Fibroblast of gingiva (primary cell): ENCODE measurements around the gene IGIP.
"Not testable (repeated sequence)": the region's sequence is repeated elsewhere in the genome, so short reads cannot be mapped to it uniquely, and the experiment has no call there.

ENCODE experiments used
- DNase-seq: peaks from one replicate; pipeline ENCODE4 v3.0.0-alpha.2; 2011; ENCODE audit warnings: low read depth

The IGIP gene

GRCh38 chr5:140141241-140141640, 15.5 kb downstream of the IGIP start:
- peak; percentile 89 for DNase-seq

DNA sequence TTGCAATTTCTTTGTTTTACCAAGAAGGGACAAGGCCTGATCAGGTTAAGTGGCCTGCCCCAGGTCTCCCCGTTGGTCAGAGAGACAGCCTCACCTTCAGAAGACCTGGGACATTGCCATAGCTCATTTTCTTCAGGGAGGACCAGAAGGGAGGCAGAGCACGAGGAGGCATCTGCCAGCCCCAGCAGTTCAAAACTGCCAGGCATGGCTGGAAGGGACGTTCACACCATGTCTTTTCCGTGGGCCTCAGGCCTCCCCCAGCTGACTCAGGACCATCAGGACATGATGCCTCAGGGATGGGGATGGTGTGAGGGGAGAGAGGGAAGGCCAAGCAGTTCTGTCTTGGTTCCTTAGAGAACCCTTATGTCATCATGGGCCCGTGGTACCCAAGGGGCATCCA, 16.5 kb downstream of the IGIP start:
- no peak for DNase-seq

DNA sequence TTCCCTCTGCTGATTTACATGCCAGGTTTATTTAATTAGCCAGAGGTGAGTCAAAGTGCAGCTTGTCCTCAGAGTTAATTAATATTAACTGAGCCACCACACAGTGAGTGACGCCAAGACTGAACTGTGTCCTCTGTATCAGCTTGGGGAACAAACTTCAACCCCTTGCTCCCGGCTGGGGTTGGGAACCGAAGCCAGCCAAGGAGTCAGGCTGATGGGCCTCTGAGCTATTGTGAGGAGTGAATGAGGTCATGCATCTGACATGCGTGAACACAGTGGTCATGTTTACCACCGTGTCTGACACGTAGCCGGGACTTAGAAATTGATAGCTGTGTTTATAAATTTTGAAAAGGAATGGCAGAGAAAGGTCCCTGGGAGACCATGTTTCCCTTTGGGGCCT, 17.1 kb downstream of the IGIP start:
- no peak for DNase-seq

DNA sequence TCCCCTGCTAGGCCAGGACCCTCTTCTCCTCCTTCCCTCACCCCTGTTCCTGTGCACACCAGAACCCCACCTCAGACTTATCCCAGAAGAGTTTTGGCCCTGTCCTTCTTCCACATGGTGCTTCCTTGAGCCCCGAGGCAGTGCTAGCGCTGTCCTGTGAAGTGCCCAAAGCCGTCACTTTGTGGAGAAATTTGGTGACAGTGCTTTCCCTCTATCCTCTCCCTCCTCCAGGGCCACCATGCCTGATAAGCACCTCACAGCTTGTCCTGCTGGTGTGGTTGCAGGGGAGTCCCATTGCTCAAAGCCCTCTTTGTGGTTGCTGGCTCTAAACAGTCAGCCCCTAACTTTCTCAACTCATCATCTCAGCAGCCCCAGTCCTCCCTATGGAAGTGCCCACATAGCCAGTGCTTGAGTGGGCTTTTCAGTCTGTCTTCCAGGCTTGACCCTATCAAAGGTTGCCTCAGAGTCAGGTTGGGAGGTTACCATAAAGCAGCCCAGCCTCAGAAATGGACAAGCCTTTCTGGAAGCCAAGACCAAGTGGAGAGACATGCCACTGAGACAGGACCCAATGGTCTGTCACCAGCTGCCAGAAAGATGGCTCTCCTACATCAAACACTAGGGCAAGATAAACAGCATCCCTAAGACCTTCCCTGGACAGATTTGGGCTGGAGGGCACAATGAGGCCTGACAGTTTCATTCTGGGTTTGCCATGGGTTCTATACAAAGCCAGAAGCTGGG, 18.0 kb downstream of the IGIP start:
- DNase-seq, result no peak

DNA sequence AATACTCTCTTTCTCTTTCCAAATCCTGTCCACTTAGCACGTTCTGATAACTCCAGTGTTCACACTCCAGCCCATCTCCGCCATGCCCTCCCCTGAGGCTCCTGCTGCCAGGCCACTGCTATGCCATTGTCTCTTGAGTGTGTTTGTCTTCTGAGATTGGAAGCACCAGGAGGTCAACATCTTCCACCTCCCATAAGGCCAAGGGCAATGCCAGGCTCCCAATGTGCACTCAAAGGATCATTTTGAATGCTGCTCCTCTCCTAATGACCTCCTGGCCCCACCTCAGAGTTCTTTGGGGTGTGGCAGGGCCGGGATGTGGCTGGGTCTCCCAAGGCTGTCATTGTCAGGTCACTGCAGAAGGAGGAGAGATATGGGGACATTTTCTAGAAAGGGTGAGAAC, 19.5 kb downstream of the IGIP start:
- DNase-seq, result no peak

DNA sequence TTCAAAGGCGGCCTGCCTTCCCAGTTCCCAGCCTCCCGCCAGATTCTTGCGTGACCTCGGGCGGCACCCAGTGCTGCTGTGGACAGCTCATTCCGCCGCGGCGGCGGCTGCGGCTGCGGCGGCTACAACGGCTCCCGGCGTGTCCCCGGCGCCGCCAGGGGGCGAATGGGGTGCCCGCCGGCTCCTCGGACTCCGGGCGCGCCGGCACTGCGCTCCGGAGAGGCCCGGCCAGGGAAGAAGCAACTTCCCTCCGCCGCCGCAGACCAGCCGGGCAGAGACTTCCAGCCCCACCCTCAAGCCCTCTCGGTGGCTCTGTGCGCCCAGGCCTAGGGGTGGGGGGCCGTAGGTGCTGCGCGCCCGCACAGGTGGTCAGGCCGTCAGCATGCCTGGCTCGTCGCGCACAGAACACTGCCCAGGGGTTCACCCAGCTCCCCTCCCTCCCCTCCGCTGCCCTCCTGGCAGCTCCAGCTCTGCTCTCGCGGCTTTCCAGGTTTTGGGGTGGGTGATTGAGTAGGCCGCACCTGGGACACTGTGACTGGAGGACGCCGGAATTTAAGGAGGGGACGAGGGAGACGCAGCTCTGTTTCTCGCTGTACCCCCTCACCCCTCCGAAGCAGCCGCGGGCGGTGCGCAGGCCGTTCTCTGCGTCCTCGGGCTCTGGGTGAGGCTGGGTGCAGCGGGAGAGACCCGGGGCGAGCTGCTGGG, 20.2 kb downstream of the IGIP start:
- peak; percentile 66 for DNase-seq

- no peak for DNase-seq
These were observed 20.7 kb downstream of the IGIP start for GRCh38 chr5:140146523-140146842.

DNA sequence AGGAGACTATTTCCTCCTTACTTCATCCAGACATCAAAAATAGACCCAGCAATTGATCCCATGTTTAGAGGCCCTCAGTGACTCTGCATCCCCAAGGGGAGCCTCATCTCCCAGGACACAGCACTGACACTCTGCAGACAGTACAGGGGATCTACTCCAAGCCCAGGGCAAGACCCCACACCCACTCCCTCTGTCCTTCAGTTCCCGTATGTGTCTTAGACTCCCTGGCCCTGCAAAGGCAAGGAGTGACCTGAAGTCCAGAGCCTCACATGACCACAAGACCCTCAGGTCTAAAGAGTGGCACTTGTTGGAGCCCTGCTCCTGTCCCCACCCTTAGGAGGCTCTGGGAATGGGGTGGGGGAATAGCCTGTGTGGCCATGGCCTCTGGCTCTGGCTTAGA, 21.7 kb downstream of the IGIP start:
- DNase-seq, result no peak

DNA sequence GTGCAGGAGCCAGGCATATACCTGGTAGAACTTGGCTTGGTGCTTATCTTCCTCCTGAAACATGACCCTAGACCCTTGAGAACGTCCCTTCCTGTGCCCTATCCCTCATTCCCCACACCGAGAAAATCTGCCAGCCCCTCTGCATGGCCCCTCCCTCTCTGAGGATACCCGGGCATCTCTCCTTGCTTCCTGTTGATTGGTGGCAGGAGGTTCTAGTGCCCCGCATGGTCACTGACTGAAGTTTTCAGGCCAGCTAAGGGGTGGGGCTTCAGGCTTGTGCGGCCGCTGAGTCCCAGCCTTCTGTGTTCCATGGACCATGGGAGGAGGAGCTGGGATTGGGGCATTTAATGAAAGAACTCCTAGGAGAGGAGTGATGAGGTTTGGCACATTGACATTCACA, 22.8 kb downstream of the IGIP start:
- no peak for DNase-seq

DNA sequence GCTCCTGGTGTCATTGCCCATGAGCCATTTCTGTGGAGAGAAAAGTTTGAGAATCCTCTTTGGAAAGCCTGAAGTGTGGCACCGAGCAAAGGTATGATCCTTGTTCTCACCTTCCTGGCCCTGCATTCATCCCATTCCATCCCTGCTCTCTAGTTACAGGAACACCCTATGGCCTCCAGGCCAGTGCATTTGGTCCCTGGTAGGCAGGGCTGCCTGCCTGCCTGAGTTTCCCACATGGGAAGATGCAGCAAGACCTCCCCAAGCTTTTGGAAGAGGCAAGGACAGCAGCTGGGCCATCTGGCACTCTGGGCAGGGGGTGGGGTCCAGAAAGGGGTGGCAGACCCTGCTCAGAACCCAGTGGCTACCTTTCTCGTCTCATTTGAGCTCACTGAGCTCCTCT, 24.5 kb downstream of the IGIP start:
- no peak for DNase-seq

DNA sequence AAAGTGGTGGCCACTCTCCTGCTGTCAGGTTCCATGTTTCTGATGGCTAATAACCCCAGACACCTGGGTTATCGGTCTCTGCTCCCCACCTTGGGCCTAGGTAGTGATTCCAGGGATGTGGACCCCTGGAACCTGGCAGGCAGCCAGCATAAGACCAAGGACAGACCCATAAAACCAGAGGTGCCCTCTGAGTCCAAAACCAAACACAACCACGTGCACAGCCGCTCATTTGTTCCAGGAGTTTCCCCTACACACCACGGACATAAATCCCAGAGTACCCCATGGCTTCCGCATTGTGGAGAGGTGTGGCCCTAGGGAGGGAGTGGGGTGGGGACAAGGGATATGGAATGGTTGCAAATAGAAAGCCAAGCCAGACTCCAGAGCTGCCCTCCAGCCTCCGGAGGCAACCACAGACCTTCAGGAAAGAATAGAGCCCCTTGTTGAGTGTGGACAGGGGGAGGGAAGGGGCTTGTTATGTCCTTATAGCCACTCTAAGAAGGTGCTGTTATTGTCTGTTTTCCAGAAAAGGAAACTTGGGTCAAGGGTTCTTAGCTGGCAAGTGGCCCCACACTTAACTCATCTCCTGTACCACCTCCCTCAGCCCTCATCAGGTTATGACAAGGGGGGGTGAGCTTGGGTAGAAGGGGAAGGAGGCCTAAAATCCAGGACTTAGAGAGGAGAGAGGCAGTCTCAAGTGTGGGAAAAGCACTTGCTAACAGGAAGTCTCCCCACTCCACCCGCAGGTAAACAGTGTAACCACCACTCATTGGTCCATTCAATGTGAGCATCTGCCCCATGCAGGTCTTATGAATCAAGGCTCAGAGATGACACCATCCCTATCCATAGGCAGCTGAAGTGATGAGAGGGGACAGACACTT, 25.6 kb downstream of the IGIP start:
- no peak for DNase-seq

DNA sequence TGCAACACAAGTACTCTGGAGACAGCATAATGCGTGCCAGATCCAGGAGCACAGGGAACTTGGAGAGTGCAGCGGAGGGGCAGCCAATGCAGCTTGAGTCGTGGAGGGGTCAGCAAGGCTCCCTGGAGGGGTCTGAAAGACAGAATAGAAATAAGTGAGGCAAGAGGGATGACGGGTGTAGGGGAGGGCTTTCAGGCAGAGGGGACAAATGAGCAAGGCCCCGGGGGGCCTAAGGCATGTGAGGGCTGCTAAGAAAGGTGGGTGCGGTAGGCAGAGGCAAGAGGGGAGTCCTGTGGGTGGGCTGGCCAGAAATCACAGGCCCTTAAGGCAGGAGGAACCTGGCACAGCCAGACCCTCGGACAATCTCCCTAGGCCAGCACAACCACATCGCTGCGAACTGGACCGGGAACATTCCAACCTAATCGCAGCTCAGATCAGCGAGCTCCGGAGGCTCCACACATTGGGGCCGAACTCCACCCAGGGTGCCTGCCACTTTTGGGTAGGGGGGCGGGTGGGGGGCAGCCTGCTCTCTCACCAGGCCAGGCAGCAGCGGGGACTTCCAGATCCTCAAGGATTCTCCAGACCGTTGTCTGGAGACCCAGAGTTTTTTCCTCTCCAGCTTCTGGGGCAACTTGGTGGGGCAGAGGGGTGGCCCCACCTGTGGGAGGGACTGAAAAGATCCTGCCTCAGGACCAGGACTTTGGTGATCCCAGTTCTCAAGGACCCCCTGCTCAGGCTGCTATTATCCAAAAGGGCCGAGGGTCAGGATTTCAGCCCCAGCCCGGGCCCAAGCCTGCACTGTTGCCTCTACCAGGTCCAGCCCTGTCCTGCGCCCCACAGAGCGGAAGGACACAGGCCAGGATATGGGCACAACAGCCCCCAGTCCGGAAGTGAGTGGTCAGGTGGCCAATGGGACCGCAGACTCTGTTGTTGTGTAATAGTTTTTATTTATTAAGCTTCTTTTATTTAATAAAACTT, 26.6 kb downstream of the IGIP start:
- DNase-seq, result no peak

DNA sequence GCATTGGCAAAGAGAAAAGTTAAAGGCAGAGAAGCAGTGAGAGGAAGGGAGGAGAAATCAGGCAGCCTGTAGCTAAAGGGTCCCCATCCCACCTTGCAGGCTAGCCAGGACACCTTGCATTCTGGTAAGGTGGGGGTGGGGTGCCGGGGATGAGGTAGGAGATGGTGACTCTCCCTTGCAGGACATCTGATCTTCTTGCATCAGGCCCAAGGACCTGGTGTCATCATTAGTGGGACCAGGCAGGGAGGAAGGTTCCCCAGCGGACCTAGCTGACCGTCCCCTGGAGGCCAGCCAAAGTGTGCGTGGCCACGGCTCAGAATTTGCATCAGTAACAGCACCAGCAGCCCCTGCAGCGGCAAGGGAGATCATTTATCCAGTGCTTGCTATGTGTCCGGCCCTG, 27.5 kb downstream of the IGIP start:
- no peak for DNase-seq

- DNase-seq, result no peak
These were observed 28.2 kb downstream of the IGIP start for GRCh38 chr5:140153905-140154304.

- DNase-seq, result not testable (repeated sequence)
These were observed 29.1 kb downstream of the IGIP start for GRCh38 chr5:140154710-140155381.

DNA sequence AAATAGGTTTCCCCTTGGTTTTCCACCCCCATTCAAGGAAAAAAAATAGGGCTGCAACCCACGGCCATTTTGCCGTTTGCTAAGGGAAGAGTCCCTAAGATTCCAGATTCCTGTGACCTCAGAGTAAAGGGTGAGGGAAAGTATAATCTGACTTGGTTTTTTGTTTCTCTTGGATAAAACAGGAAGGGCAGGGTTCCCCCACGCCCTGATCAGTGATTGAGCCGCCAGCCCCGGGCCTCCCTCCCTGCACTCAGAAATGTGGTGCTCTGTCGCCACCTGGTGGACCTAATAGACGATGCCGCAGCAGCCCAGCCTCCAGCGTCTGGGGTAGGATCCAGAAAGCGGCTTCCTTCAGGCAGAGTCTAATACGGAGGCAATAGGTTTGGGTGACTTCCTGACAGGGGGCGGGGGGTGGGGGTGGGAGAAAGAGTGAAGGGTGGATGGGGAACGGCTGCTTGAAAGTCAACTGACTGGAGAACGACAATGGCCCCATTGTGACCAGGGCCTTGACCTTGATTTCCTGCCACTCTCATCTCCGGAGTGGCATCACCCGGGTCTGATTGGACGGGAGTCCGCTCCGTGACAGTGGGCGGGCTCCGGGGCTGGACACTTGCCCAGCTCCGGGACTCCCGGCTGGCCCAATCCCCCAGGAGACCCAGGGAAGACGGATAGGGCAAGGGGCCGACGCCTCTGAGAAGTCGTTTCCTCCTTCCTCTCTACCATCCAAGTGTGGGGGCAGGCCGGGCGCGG, 31.5 kb downstream of the IGIP start:
- peak; percentile 63 for DNase-seq

DNA sequence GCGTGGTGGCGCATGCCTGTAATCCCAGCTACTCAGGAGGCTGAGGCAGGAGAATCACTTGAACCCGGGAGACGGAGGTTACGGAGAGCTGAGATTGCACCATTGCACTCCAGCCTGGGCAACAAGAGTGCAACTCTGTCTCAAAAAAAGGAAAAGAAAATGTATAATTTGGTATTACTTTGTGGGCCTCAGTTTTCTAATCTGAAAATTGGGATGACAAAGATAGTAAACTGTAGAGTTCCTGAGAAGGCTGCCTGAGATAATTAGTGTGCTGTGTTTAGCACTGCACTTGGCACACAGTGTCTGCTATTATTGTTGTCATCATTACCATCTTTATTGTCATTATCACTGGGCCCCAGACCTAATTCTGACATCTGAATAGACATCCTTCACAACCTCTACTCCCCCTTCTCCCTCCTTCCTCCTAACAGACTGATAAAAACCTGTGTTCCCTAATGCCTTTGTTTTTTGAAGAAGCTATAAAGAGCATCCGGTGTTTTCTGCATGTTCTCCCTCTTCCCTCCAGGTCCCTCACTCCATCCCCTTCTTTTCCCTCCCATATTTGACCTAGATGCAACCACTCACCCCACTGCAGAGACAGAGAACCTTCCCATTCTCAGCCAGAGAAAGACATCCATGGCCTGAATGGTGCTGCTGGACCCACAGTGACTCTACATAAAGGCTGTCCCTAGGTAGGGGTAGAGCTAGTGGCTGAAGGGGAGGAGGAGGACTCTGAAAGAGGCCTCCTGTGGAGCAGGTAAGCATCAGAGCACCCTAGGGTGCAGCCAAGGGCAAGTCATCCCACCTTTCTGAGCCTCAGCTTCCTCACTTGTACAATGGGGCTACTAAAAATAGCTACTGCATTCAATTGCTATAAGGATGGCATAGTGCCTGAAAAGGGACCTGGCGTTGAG, 33.5 kb downstream of the IGIP start:
- DNase-seq, result no peak

GRCh38 chr5:140162275-140162674, 36.5 kb downstream of the IGIP start:
- no peak for DNase-seq

DNA sequence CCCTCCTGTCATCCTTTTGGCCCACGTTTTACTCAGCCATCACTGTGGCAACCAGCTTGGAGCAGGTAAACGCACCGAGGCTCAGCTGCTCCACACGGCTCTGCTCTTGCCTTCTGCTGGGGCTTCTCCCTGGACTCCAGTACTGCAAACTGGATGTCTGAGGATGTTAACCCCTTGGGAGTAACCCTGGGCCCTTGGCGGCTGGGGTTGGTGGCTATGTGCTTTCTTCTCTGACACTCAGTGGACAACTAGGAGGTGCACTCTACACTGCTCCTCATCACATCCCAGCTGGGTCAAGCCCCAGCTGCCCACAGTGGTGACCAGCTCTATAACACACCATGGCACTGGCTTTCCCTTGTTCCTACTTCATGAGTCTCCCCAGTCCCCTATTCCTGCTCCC, 37.0 kb downstream of the IGIP start:
- DNase-seq, result no peak
